ENCODE results near the gene C10orf90.

Gene C10orf90

DNA sequence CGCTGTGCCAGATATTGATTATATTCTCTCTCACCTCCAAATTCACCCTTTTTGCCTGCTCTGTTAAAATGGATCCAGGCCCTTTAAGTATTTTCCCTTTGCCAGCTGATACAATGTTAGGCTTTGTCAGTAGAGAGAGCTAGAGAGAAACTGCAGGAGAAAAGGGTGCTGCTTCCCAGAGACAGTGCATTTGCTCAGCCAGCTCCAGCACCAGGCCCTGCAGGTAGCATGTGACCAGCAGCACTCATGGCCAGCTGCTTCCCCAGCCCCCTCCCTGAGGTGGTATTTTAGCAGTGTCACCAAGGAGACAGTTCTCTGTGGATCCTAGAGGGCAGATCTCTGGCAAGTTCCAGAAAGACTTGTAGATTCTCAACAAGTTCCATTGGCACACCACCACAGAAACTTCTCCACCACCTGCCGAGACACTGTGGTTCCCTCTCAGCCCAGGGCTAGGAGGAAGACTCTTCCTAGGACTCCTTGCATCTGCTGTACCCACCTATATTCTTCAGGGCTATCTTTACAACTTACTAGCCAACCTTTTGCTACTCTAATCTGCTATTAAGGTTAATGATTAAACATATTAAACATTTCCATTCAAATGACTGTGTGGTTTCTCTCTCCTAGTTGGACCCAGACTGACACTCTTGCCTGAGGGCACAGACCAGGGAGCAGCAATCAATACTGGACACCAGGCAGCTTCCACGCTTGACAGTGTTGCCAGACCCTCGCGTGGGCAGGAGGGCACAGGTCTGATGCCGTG is 246.6 kb downstream of the C10orf90 start:
- no peak for DNase-seq
- in situ Hi-C loops (cut with MboI; ENCODE audit: low pct_unique_long_range_greater_than_20kb, low sequenced_read_pairs), result no loop called here

DNA sequence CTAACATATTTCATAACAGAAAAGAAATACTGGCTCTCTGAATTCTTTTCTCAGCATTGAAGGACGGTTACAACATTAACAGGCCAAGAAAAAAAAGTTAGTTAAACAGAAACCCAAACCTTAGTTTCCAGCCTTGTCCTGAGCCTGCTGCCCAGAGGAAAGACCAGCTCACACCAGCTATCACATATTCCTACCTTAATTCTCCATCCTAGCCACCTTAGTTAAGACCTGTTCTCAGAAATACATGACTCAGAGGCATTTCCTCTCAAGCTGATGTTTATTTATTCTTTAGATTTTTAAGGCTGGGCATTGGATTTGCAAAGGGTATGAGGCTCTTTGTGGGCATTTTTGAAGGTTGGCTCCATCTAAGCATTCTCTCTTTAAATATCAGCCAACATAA is 247.9 kb downstream of the C10orf90 start:
- in situ Hi-C loops (cut with MboI; ENCODE audit: low pct_unique_long_range_greater_than_20kb, low sequenced_read_pairs), result no loop called here

DNA sequence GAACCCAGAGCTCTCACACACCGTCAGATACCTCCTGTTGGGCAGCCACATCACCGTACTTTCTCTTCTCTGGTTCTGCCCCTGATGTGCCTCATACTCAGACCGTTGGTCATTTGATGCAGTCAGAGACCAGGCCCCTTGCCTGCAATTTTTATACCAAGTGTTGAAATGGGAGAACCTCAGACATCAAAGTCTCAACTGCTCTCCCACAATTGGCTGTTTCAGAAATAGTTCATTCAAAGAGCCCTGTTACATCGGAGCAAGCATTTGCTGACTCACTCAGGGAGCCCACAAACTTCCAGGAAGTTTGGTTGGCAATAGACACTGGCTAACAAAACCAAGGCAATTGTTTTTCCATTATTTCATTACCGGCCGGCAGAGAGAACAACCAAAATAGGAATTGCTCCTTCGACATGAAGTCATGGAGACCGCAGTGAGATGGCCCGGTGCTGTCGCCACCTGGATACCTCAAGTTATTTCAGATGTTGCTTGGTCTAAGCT is 248.7 kb downstream of the C10orf90 start:
- in situ Hi-C loops (cut with MboI; ENCODE audit: low pct_unique_long_range_greater_than_20kb, low sequenced_read_pairs), result no loop called here
- DNase-seq, result no peak

More for the DNA sequence above, 247.9 kb downstream of the C10orf90 start:
- no peak for DNase-seq

DNA sequence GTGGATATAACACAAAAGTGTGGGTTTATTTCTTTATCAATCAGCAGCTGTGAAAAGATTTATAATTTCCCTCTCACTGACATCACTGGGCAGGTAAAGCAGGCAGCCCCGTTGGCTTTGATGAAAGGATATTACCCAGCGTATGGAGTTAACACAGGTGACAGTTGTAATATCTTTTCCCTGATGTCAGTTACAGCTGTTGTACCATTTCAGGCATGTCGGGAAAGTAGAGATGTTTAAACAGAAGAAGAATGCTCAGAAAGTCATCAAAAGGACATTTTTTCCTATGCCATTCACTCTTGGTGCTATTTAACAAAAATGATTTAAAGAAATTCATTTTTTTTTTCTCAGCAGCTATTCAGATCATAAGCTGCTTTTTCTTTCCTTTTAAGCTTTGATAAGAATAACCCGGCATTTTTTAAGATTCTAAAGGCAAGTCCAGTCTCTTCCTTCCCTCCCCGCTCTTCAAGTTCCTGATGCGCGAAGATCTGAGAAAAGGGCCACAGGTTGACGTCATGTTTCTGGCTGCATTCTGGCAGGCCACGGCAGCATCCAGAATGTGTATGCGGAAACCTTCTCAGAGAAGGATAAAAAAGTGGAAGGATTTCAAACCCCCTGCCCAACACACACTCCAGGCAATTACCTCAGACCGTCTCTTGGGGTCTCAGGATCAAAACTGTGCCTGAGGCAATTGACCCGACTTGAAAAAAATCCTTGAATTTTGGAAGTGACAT is 249.8 kb downstream of the C10orf90 start:
- in situ Hi-C loops (cut with MboI; ENCODE audit: low pct_unique_long_range_greater_than_20kb, low sequenced_read_pairs), result no loop called here
- no peak for DNase-seq

DNA sequence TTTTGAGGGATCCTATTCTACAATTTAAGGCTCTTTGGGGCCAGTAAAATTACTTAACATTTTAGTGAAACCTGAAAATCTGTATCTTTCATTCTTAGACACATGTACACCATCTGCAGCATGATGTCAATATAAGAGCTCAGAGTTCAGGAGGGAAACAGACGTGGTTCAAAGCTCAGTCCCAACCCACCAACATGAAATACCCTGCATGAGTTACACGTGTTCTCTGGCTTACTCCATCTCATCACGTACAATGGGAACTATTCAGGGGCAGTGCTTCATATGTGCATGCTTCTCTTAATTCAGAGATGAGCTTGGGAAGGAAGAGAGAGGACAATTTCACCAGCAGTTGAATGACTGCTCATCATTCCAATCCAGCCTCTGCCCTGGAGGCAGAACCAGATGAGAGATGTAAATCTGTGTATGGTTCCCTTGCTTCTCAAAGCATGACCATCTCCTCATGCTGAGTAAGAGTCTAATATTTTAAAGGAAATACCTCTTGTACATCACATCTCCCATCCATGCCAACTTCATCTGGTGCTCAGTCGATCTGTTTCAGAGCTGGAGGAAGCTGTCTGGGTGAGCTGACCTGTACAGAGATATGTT is 253.2 kb downstream of the C10orf90 start:
- in situ Hi-C loops (cut with MboI; ENCODE audit: low pct_unique_long_range_greater_than_20kb, low sequenced_read_pairs), result no loop called here
- no peak for DNase-seq

DNA sequence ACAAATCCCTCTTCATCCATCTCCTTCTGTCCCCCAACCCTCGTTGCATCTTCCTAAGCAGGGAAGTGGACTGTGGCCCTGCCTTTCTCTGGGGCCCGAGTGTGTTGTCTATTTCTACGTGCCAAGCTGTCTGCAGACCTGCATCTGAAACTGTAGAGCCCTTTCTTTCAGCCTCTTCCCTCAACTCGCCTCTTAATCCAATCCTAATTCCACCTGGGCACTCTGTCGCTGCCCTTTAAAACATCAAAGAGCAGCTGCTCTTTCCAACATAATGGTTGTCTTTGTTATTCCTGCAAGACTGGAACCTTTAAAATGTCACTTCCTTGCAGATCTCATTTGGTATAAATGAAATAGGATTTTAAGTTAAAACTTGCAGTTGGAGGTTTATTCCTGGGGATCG is 260.7 kb downstream of the C10orf90 start:
- no peak for DNase-seq
- in situ Hi-C loops (cut with MboI; ENCODE audit: low pct_unique_long_range_greater_than_20kb, low sequenced_read_pairs), result no loop called here

DNA sequence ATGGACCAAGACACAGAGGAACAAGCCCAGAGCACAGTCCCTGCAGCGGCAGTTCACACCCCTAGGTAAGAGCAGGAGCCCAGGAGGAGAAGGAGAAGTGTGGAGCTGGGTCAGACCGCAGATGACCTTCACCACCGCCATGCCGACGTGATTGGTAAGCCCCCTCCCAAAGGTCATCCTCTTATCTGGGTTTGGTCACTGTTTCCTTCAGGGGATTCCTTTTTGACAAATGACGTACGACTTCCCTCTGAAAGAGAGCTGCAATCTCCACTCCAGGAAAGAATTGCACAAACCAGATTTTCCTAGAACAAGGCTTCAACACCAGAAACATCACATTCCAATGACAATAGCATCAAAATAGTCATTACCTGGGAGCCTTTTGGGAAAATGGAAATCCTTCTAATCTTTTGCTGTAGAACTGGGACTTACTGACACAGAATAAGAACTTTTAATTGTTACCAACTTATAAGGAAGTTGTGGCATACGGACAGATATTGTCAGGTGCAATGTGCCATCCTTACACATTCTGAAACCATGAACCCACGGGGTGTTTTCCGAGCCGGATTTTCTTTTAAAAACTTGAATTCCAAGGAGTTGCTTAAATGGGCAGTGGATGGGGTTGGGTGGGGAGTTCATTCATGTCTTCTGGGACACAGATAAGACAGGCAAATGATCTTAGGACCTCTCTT is 261.4 kb downstream of the C10orf90 start:
- DNase-seq, result no peak
- in situ Hi-C loops (cut with MboI; ENCODE audit: low pct_unique_long_range_greater_than_20kb, low sequenced_read_pairs), result no loop called here

DNA sequence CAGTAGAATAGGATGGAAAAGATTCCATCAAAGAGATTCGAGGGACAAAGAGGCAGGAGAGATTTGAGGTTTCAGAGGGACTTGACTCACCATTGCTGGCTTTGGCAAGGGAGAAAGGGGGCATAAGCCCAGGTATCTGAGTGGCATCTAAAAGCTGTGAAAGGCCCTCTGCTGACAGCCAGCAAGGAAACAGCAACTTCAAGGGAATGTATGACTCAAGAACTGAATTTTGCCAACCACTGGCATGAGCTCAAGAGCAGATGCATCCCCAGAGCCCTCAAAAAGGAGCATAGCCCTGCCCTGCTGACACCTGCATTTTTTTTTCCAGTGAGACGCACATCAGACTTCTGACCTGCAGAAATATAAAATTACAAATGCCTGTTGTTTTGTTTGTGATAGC is 262.7 kb downstream of the C10orf90 start:
- in situ Hi-C loops (cut with MboI; ENCODE audit: low pct_unique_long_range_greater_than_20kb, low sequenced_read_pairs), result no loop called here
- no peak for DNase-seq

DNA sequence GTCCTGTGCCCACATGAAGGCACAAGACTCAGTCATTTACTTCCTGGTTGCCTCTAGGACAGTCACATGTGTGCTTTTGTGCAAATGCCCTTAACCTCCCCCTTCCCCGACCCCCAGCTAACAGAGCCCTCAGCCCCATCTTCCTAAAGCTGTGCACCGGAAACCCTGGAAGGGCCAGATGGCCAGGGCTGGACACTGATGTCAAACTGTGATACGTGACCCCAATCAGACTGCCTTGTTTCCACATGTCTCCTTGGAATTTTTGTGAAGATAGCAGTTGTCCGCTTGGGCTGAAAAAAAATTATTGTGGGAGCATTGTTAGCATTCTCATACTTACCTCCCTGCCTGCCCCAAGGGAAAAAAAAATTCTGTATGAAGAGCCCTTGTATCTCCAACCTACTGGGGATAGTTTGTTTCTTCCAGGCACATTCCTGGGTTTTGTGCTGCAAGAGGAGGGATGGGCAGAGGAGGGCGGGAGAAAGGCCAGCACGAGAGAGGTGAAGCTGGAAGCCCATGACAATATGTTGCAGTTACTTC is 265.2 kb downstream of the C10orf90 start:
- no peak for DNase-seq
- in situ Hi-C loops (cut with MboI; ENCODE audit: low pct_unique_long_range_greater_than_20kb, low sequenced_read_pairs), result no loop called here

DNA sequence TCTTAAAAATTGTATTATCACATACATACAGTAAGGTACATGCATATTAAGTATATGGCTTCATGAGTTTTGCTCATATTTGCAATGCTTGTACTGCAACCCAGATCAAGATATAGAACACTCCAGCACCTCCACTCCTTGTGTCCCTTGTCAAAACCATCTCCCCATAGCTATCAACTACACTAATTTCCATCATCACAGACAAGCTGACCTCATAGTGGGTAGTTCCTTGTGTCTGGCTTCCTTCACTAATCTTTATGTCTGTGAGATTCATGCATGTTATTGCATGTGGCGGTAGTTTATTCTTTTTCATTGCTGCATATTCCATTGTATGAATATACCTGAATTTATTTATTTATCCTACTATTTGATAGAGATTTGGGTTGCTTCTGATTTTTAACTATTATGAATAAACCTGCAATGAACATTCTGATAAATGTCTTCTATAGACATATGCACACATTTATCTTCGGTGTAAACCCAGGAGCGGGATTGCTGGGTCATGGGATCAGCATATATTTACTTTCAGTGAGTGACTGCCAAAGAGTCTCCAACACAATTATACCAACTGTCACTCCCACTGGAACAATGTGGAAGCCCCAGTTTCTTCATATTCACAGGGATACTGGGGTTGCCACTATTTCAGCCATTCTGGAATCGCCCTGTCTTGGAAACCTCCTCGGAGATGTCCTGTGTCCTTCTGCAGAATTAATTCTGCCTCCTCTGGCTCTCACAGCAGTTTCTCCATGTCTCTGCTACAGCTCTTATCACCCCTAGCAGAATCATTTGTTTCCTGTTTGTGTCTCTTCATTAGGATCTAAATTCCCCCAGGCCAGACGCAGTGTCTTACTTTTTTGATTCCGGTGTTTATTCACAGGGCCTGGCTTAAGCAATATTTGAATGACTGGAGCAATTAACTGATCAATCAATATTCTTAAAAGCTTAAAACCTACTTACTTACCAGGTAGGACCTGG is 267.5 kb downstream of the C10orf90 start:
- in situ Hi-C loops (cut with MboI; ENCODE audit: low pct_unique_long_range_greater_than_20kb, low sequenced_read_pairs), result no loop called here
- DNase-seq, result no peak

DNA sequence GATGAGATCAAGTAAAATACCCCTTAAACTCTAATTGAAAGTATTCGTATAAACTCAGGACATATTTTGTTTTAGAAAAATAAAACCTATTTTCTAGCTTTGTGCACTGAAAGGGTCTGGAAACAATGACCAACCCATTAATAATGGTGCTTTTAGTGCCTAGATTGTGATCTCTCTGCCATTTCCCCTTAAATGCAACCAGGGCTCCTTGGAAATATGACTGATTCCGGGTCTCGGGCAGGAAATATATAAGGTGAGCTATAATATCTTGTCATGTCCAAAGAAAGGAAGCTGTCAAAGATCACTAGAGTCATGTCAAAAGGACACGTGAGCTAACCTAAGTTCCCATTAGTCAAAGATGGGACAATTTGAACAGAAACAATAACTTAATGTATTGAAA is 269.9 kb downstream of the C10orf90 start:
- in situ Hi-C loops (cut with MboI; ENCODE audit: low pct_unique_long_range_greater_than_20kb, low sequenced_read_pairs), result no loop called here
- no peak for DNase-seq

DNA sequence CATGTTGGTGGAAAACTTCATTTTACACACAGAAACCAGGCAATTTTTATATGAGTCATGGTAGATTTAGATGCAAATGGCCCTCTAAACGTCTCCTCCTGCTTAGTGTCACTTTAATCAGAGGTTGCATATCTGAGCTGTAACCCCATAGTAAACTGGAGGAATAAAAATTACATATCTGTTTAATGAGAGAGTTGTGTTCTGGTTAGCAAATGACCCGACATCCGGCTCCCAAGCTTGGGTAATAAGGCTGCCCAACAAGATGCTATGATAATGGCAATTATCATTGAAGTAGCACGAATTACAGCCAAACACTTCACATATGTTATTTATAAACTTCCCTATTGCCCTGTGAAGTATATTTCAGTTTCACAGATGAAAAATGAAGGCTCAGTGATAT is 271.6 kb downstream of the C10orf90 start:
- no peak for DNase-seq
- in situ Hi-C loops (cut with MboI; ENCODE audit: low pct_unique_long_range_greater_than_20kb, low sequenced_read_pairs), result no loop called here

DNA sequence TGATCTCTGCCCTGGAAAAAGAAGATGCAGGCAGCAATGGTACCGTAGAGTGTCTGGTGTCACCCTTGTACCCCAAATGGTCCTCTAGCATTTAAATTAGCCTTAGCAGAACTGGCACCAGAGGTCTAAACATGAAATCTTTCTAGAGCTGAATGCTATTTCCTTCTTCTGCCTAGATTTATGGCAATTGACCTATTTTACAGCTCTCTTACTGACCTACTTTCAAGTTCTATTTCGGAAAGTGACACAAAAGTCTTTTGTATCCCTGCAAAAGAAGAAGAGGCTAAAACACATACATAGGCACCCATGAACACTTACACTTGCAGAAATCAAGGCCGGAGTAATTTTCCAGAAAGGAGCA is 272.1 kb downstream of the C10orf90 start:
- DNase-seq, result no peak
- in situ Hi-C loops (cut with MboI; ENCODE audit: low pct_unique_long_range_greater_than_20kb, low sequenced_read_pairs), result no loop called here

DNA sequence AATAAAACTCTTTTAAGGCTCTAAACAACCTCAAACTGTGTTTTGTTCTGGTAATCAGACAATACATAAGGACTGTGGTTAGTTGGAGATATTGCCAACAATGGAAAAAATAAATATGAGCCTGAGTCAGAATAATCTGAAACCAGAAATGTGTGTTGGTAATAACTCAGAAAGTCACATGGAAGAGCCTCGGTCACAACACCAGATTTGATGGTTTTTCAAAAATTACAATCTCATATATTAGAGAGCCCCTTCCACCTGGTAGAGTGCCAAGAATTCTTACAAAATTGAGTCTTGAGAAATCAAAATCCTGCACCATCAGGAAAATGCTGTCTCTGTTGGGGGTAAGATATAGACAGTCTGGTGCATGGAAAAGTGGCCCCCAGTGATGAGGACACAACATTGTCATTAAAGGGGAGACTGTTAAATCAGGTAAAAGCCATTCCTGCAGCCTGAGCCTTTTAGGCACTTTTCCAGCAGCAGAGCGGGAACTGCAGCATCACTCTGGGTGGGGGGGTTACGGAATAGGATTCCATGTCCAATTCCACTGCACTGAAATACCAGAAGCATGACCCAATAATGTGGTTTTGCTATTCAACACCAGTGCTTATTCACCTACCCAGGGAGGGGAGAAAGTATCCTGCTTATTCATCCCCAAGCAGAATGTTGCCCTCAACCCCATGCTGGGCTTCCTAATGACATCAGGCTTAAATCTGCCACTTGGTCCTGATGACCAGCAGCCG is 272.7 kb downstream of the C10orf90 start:
- in situ Hi-C loops (cut with MboI; ENCODE audit: low pct_unique_long_range_greater_than_20kb, low sequenced_read_pairs), result no loop called here
- no peak for DNase-seq

DNA sequence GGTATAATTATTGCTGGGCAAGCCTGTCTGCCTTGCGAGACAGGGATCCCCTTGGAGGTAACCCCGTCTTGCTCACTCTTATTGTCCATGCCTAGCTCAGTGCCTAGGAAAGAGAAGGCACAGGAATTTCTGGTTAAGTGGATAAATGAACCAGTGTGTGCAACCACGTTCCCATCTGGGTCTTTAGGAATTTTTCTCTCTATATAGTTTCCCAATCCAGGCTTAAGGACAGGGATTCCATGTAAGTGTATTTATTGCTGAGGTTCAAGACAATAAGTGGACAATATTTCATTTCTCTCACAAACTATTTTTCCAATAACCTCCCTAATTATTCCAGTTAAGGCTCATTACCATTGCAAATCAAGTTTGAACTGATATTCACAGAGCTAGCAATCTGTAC is 273.3 kb downstream of the C10orf90 start:
- no peak for DNase-seq
- in situ Hi-C loops (cut with MboI; ENCODE audit: low pct_unique_long_range_greater_than_20kb, low sequenced_read_pairs), result no loop called here

DNA sequence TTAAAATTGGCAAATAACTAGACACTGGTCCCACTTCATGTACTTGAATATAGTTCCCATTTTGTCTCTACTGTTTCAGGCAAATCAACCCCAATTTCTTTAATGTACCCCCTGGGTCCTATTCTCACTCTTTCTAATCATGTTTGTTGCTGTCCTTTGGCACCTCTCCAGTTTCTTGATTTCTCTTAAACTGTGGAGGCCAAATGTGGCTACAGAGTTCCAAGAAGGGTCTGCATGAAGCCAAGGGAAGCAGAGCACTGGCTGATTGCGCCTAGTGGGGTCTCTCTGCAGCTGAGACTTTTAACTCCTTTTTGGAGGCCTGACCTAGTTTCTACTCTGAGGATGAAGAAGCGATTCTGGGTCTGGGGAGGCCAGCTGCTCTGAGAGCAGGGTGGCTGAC is 275.5 kb downstream of the C10orf90 start:
- DNase-seq, result no peak
- in situ Hi-C loops (cut with MboI; ENCODE audit: low pct_unique_long_range_greater_than_20kb, low sequenced_read_pairs), result no loop called here

DNA sequence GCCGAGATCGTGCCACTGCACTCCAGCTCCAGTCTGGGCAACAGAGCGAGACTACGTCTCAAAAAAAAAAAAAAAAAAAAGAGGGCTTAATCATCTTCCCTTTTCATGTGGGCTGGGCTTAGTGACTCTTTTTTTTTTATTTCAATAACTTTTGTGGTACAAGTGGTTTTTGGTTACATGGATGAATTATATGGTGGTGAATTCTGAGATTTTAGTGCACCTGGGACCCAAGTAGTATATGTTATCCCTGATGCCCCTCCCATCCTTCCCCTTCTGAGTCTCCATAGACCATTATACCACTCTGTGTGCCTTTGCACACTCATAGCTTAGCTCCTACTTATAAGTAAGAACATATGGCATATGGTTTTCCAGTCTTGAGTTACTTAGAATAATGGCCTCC is 277.4 kb downstream of the C10orf90 start:
- no peak for DNase-seq
- in situ Hi-C loops (cut with MboI; ENCODE audit: low pct_unique_long_range_greater_than_20kb, low sequenced_read_pairs), result no loop called here

DNA sequence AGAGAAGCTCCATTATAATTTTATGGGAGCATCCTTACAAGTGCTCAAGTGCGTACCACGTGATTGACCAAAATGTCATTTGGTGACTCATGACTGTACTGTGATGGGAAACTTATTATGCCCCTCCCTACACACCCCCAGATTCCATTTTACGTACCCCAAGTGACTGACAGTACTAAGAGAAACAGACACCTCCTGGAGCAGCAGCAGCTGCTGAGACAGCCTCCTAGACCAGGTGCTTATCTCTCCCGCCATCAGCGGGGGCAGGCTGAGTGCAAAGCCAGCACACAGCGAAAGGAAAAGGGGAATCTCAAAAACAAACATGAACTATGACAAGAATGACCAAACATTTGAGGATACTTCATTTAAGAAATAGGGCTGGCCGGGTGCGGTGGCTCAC is 278.0 kb downstream of the C10orf90 start:
- in situ Hi-C loops (cut with MboI; ENCODE audit: low pct_unique_long_range_greater_than_20kb, low sequenced_read_pairs), result no loop called here
- DNase-seq, result no peak
